Measurements from ENCODE around the gene HOXD8.

HOXD8 gene

GRCh38 chr2:176174824-176175708 lies 45.6 kb downstream of the HOXD8 start:
- Histone ChIP-seq H3K36me3 (ENCODE audit: control insufficient read depth, insufficient read depth, low read length) (no peaks in the 10 kb centered on the region), H3K27ac (ENCODE audit: low read depth, low read length) (no peak overlapping the region), H3K4me1 (ENCODE audit: control insufficient read depth, insufficient read depth, low read length) (peaks cover 32% of the 10 kb centered on the region), H3K9me3 (ENCODE audit: control insufficient read depth, insufficient read depth, low read length) (no peaks in the 10 kb centered on the region), H3K27me3 (ENCODE audit: control insufficient read depth, insufficient read depth, low read length) (peaks cover 100% of the 10 kb centered on the region), H3K4me3 (ENCODE audit: low read depth, low read length) (peak overlapping the region; percentile 40; the same call in 1 of the 2 replicates), H3K9ac (ENCODE audit: low read depth, low read length) (no peak overlapping the region)

- H3K36me3 ChIP-seq (ENCODE audit: control insufficient read depth, insufficient read depth, low read length) = no peaks in the 10 kb centered on the region
- H3K9me3 ChIP-seq (ENCODE audit: control insufficient read depth, insufficient read depth, low read length) = no peaks in the 10 kb centered on the region
- H3K9ac ChIP-seq (ENCODE audit: low read depth, low read length) = no peak overlapping the region
- peaks cover 32% of the 10 kb centered on the region for H3K4me1 ChIP-seq (ENCODE audit: control insufficient read depth, insufficient read depth, low read length)
- peak overlapping the region; percentile 40; the same call in 1 of the 2 replicates for H3K4me3 ChIP-seq (ENCODE audit: low read depth, low read length)
- peaks cover 100% of the 10 kb centered on the region for H3K27me3 ChIP-seq (ENCODE audit: control insufficient read depth, insufficient read depth, low read length)
- no peak overlapping the region for H3K27ac ChIP-seq (ENCODE audit: low read depth, low read length)
These were observed 46.5 kb downstream of the HOXD8 start for GRCh38 chr2:176175709-176176607.

GRCh38 chr2:176177580-176178037 lies 48.1 kb downstream of the HOXD8 start:
- H3K36me3 ChIP-seq (ENCODE audit: control insufficient read depth, insufficient read depth, low read length) = no peaks in the 10 kb centered on the region
- H3K27ac ChIP-seq (ENCODE audit: low read depth, low read length) = no peak overlapping the region
- peak overlapping the region; percentile 57 for H3K4me3 ChIP-seq (ENCODE audit: low read depth, low read length)
- H3K27me3 ChIP-seq (ENCODE audit: control insufficient read depth, insufficient read depth, low read length) = peaks cover 100% of the 10 kb centered on the region
- H3K4me1 ChIP-seq (ENCODE audit: control insufficient read depth, insufficient read depth, low read length) = peaks cover 28% of the 10 kb centered on the region
- H3K9ac ChIP-seq (ENCODE audit: low read depth, low read length) = no peak overlapping the region
- H3K9me3 ChIP-seq (ENCODE audit: control insufficient read depth, insufficient read depth, low read length) = no peaks in the 10 kb centered on the region

GRCh38 chr2:176178038-176178756 lies 48.7 kb downstream of the HOXD8 start:
- H3K27me3 ChIP-seq (ENCODE audit: control insufficient read depth, insufficient read depth, low read length) = peaks cover 100% of the 10 kb centered on the region
- peak overlapping the region; percentile 57 for H3K4me3 ChIP-seq (ENCODE audit: low read depth, low read length)
- no peak overlapping the region for H3K27ac ChIP-seq (ENCODE audit: low read depth, low read length)
- H3K4me1 ChIP-seq (ENCODE audit: control insufficient read depth, insufficient read depth, low read length) = peaks cover 27% of the 10 kb centered on the region
- no peak overlapping the region for H3K9ac ChIP-seq (ENCODE audit: low read depth, low read length)
- no peaks in the 10 kb centered on the region for H3K9me3 ChIP-seq (ENCODE audit: control insufficient read depth, insufficient read depth, low read length)
- H3K36me3 ChIP-seq (ENCODE audit: control insufficient read depth, insufficient read depth, low read length) = no peaks in the 10 kb centered on the region

GRCh38 chr2:176178757-176179295 lies 49.3 kb downstream of the HOXD8 start:
- H3K4me1 ChIP-seq (ENCODE audit: control insufficient read depth, insufficient read depth, low read length) = peaks cover 27% of the 10 kb centered on the region
- H3K27me3 ChIP-seq (ENCODE audit: control insufficient read depth, insufficient read depth, low read length) = peaks cover 100% of the 10 kb centered on the region
- no peaks in the 10 kb centered on the region for H3K36me3 ChIP-seq (ENCODE audit: control insufficient read depth, insufficient read depth, low read length)
- no peak overlapping the region; the same call in 1 of the 2 replicates for H3K4me3 ChIP-seq (ENCODE audit: low read depth, low read length)
- no peak overlapping the region for H3K27ac ChIP-seq (ENCODE audit: low read depth, low read length)
- no peak overlapping the region for H3K9ac ChIP-seq (ENCODE audit: low read depth, low read length)
- no peaks in the 10 kb centered on the region for H3K9me3 ChIP-seq (ENCODE audit: control insufficient read depth, insufficient read depth, low read length)

GRCh38 chr2:176181551-176181950 lies 52.0 kb downstream of the HOXD8 start:
- no peaks in the 10 kb centered on the region for H3K36me3 ChIP-seq (ENCODE audit: control insufficient read depth, insufficient read depth, low read length)
- H3K27ac ChIP-seq (ENCODE audit: low read depth, low read length) = no peak overlapping the region
- H3K27me3 ChIP-seq (ENCODE audit: control insufficient read depth, insufficient read depth, low read length) = peaks cover 100% of the 10 kb centered on the region
- no peak overlapping the region for H3K9ac ChIP-seq (ENCODE audit: low read depth, low read length)
- H3K4me1 ChIP-seq (ENCODE audit: control insufficient read depth, insufficient read depth, low read length) = peaks cover 11% of the 10 kb centered on the region; the same call in 1 of the 2 replicates
- no peaks in the 10 kb centered on the region for H3K9me3 ChIP-seq (ENCODE audit: control insufficient read depth, insufficient read depth, low read length)
- no peak overlapping the region for H3K4me3 ChIP-seq (ENCODE audit: low read depth, low read length)
